ENCODE measurements around the gene ARID1B. TPM values are rescaled to one million over a fixed set of nuclear protein-coding genes. Genes with fewer than 3 reads are reported as not detected.

The ARID1B gene
- polyA plus RNA-seq (2011; rRNA removed): 19.2 and 21.2 TPM in 2 replicates
- polyA minus RNA-seq (2011; rRNA and poly(A)+ RNA removed): 116 and 133 TPM in 2 replicates

DNA sequence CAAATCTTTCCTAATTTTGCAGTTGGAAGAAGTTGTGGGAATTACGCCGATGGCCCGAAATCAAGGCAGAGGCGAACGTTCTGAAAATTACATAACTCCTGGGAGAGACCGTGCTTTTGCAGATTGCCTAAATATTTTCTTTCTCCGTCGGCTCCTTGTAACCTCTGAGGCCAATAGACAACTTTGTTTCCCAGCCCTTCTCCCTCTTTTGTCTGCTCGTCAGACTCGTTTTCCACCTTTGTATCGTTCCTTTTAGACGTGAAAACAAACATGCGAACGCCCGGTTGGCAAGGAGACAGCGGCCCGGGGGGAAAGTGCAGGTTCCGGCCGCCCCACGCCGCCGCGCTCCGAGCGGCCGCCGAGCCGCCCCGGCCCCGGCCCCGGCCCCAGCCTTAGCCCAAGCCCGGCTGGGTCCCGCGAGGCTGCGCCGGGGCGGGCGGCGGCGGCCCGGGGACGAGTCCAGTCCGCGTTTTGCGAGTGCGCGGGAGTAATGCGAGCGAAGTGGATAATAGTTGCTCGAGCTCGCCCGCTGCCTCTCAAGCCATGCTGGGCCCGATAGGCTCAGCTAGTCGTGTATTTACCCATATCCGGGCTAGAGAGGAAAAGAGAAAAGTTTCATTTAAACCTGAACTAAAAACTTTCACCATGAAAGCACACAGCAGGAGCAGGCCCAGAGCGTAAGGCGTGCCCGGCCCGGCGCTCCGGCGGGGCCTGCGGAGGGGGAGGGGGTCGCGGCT lies at the start of gene ARID1B:
TSS of gene ARID1B (plus strand) at position 539 of the 737 bp plus-strand sequence. CDS start 303 bp downstream, outside the sequence.
- H3K9me3 ChIP-seq (ENCODE audit: control insufficient read depth, insufficient read depth, low read length): no peaks in the 10 kb centered on the region
- POLR2A ChIA-PET: interaction anchor here (0.7 to 2.0 kb wide), 3 partner anchors 9 to 91 kb away, joined by 3 to 9 read pairs (median 3); no protein-coding TSS in a partner anchor
- CTCF ChIA-PET: no interaction called here
- TF ChIP-seq, protein P1, sequence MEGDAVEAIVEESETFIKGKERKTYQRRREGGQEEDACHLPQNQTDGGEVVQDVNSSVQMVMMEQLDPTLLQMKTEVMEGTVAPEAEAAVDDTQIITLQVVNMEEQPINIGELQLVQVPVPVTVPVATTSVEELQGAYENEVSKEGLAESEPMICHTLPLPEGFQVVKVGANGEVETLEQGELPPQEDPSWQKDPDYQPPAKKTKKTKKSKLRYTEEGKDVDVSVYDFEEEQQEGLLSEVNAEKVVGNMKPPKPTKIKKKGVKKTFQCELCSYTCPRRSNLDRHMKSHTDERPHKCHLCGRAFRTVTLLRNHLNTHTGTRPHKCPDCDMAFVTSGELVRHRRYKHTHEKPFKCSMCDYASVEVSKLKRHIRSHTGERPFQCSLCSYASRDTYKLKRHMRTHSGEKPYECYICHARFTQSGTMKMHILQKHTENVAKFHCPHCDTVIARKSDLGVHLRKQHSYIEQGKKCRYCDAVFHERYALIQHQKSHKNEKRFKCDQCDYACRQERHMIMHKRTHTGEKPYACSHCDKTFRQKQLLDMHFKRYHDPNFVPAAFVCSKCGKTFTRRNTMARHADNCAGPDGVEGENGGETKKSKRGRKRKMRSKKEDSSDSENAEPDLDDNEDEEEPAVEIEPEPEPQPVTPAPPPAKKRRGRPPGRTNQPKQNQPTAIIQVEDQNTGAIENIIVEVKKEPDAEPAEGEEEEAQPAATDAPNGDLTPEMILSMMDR (IDR thresholded peaks at IDR 0.05; ENCODE audit: low read depth, low read length): no peak
- DNase-seq (ENCODE audit: low read depth, low spot score): peak; percentile 45
- H3K27me3 ChIP-seq (ENCODE audit: control insufficient read depth, insufficient read depth, low read length): no peaks in the 10 kb centered on the region
- H3K27ac ChIP-seq (ENCODE audit: low read depth, low read length): peak within 1 kb of the TSS; percentile 89
- H3K4me3 ChIP-seq (ENCODE audit: low read depth, low read length): peak within 1 kb of the TSS; percentile 89

DNA sequence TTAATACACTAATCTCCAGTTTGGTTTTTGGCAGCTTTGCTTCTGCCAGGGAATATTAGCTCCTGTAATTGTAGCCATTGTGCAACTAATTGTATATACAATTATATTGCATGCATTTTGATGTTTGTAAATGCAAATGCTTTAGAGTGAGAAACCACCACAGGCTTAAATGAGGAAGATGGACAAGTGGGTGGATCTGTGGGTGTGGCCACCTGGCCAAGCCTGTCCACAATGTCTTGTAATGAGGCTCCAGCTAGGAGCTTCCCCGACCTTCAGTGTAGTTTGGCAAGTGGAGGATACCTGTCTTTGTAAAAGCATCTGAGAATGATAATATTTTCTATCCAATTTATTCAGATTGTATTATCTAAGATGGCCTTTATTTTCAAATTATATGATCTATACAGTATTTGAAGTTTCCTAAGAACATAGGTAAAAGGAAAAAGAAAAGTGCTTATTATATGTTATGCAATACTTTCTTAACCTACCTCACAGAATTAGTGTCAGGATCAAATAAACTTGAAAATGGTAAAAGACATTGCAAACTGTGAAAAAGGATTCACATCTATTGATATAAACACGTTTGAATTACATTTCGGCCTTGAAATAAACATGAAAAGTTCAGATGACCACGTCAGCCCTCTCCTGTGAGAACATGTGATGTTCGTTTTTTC lies 49.3 kb upstream of the ARID1B start:
- POLR2A ChIA-PET: no interaction called here
- no peak for DNase-seq (ENCODE audit: low read depth, low spot score)
- TF ChIP-seq, protein P1 (IDR thresholded peaks at IDR 0.05; ENCODE audit: low read depth, low read length): no peak
- Histone ChIP-seq H3K27me3 (ENCODE audit: control insufficient read depth, insufficient read depth, low read length) (no peaks in the 10 kb centered on the region), H3K27ac (ENCODE audit: low read depth, low read length) (no peak overlapping the region), H3K4me3 (ENCODE audit: low read depth, low read length) (no peak overlapping the region), H3K9me3 (ENCODE audit: control insufficient read depth, insufficient read depth, low read length) (no peaks in the 10 kb centered on the region)
- CTCF ChIA-PET: interaction anchor here (0.7 to 1.0 kb wide), 2 partner anchors 9 to 163 kb away, joined by 3 to 7 read pairs; no protein-coding TSS in a partner anchor

DNA sequence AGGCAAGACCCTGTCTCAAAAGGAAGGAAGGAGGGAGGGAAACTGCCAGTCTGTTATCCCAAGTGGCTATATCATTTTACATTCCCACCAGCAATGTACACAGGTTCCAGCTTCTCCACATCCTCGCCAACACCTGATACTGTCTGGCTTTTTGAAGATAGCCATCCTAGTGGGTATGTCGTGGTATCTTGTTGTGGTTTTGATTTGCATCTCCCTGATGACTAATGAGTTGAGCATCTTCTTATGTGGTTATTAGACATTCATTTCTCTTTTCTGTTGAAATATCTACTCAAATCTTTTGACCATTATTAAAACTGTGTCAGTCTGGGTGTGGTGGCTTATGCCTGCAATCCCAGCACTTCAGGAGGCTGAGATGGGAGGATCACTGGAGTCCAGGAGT lies 47.9 kb upstream of the ARID1B start:
- no peak for DNase-seq (ENCODE audit: low read depth, low spot score)
- no peaks in the 10 kb centered on the region for H3K27me3 ChIP-seq (ENCODE audit: control insufficient read depth, insufficient read depth, low read length)

DNA sequence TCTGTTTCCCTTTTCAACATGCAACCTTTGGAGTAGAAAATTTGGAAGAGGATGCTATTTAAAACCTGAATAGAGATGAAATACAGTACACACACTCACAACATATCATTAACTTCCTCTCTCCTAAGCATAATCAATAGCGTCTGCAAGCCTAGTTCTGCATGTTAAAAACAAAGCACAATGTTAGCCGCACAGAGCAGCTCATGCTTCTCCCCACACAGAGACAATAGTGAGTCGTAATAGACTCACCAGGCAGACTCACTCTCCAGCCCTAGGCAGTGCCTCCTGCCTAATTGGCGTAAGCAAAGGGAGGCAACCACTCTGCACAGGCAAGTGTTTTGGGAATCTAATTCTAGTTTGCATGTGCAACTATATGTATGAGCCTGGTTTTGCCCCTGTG lies 45.8 kb upstream of the ARID1B start:
- TF ChIP-seq, protein P1 (IDR thresholded peaks at IDR 0.05; ENCODE audit: low read depth, low read length): no peak
- Histone ChIP-seq H3K9me3 (ENCODE audit: control insufficient read depth, insufficient read depth, low read length) (no peaks in the 10 kb centered on the region), H3K27ac (ENCODE audit: low read depth, low read length) (no peak overlapping the region), H3K27me3 (ENCODE audit: control insufficient read depth, insufficient read depth, low read length) (no peaks in the 10 kb centered on the region), H3K4me3 (ENCODE audit: low read depth, low read length) (no peak overlapping the region)
- ChIA-PET CTCF (no interaction called here), POLR2A (no interaction called here)
- no peak for DNase-seq (ENCODE audit: low read depth, low spot score)

More for the DNA sequence above, 47.9 kb upstream of the ARID1B start:
- Histone ChIP-seq H3K4me3 (ENCODE audit: low read depth, low read length) (no peak overlapping the region), H3K27ac (ENCODE audit: low read depth, low read length) (no peak overlapping the region), H3K9me3 (ENCODE audit: control insufficient read depth, insufficient read depth, low read length) (no peaks in the 10 kb centered on the region)
- TF ChIP-seq, protein P1 (IDR thresholded peaks at IDR 0.05; ENCODE audit: low read depth, low read length): no peak
- ChIA-PET CTCF (interaction anchor here (0.6 kb wide), 1 partner anchor 24 kb away, joined by 8 read pairs; no protein-coding TSS in a partner anchor), POLR2A (no interaction called here)

DNA sequence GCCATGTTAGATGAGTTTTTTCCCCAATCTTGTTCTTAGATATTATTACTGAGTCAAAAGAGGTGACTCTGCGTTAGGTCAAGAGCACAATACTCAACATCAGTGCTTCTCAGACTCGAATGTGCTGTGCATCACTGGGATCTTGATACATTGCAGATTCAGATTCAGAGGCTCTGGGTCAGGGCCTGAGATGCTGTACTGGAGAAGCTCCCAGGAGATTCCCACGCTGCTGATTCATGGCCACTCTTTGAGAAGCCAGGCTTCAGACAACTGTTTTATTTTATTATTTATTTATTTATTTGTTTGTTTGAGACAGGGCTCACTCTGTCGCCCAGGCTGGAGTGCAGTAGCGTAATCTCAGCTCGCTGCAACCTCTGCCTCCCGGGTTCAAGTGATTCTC lies 41.4 kb upstream of the ARID1B start:
- ChIA-PET CTCF (no interaction called here), POLR2A (no interaction called here)
- Histone ChIP-seq H3K27ac (ENCODE audit: low read depth, low read length) (no peak overlapping the region), H3K4me3 (ENCODE audit: low read depth, low read length) (no peak overlapping the region), H3K27me3 (ENCODE audit: control insufficient read depth, insufficient read depth, low read length) (no peaks in the 10 kb centered on the region), H3K9me3 (ENCODE audit: control insufficient read depth, insufficient read depth, low read length) (no peaks in the 10 kb centered on the region; the same call in 1 of the 2 replicates)
- no peak for DNase-seq (ENCODE audit: low read depth, low spot score)
- TF ChIP-seq, protein P1 (IDR thresholded peaks at IDR 0.05; ENCODE audit: low read depth, low read length): no peak

All from AG04450 (cell line).